IMR-90 (cell line): ENCODE results near the gene KRTAP10-5.

ENCODE experiments used
- CEBPB ChIP-seq: IDR thresholded peaks from 2 replicates; pipeline ENCODE4 v1.6.1; 2012; ENCODE audit warnings: low read depth, low read length, improper control_type of control experiment
- CHD1 ChIP-seq: IDR thresholded peaks from 2 replicates; pipeline ENCODE4 v1.6.1; 2012; ENCODE audit warnings: low read depth, low read length, improper control_type of control experiment
- CTCF ChIP-seq: conservative IDR thresholded peaks from 2 replicates; pipeline ENCODE4 v1.5.1; 2012; ENCODE audit warnings: mild to moderate bottlenecking, low read depth, low read length, improper control_type of control experiment
- ELK1 ChIP-seq: fragments of 150-350 bp; IDR thresholded peaks from 2 replicates; pipeline ENCODE4 v1.6.1; 2016; ENCODE audit warnings: low read depth, mild to moderate bottlenecking, low read length, moderate library complexity, borderline replicate concordance
- MAFK ChIP-seq: IDR thresholded peaks from 2 replicates; pipeline ENCODE4 v1.6.1; 2012; ENCODE audit warnings: low read depth, low read length, improper control_type of control experiment
- NFE2L2 ChIP-seq: fragments of 150-350 bp; IDR thresholded peaks from 2 replicates; pipeline ENCODE4 v1.6.1; 2016; ENCODE audit warnings: low read depth, mild to moderate bottlenecking, low read length
- POLR2A ChIP-seq: IDR thresholded peaks from 2 replicates; pipeline ENCODE4 v1.6.1; 2012; ENCODE audit warnings: mild to moderate bottlenecking, low read depth, low read length
- RAD21 ChIP-seq: IDR thresholded peaks from 2 replicates; pipeline ENCODE4 v1.6.1; 2012; ENCODE audit warnings: low read length, improper control_type of control experiment
- RFX5 ChIP-seq: IDR thresholded peaks from 2 replicates; pipeline ENCODE4 v1.8.0; 2012; ENCODE audit warnings: low read depth, mild to moderate bottlenecking, low read length, moderate library complexity
- USF2 ChIP-seq: fragments of 150-350 bp; IDR thresholded peaks from 2 replicates; pipeline ENCODE4 v1.6.1; 2017; ENCODE audit warnings: mild to moderate bottlenecking, antibody characterized with exemption, low read length, low read depth

DNA sequence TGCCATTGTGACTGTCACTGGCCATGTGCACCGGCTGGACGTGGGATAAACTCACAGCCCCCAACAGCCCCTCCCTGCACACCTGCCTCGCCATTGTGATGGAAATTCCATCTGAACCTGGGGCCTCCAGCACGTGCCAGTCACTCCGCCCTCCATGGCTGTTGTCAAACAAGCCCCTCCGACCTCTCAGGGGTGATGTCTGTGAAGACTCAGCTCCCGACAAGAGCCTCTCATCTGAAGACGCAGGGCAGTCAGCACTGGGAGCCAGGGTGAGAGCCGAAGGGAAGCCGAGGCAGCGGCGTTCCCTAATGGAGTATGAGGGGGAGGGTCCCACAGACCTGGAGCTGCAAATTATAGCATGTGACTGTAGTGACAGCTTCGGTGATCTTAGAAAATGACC lies 27.7 kb downstream of the KRTAP10-5 start:
- TF ChIP-seq CTCF (no peak), CEBPB (no peak), NFE2L2 (no peak), RFX5 (no peak), CHD1 (no peak), ELK1 (no peak), POLR2A (no peak), MAFK (no peak), RAD21 (no peak), USF2 (no peak)
